Tibial nerve (tissue), 3 donors: ENCODE data around the gene CYBRD1.
"Not testable (repeated sequence)": the region's sequence is repeated elsewhere in the genome, so short reads cannot be mapped to it uniquely, and the experiment has no call there.

Source experiments
- CTCF ChIP-seq, 5 experiments: fragments of 200-600 bp in 3 of 5; fragments of 450-650 bp in 2 of 5; sonication (generic) in 3 of 5; IDR thresholded peaks; one replicate each; pipeline ENCODE4 v1.5.1; 2016 to 2019; ENCODE audit warnings: antibody characterized with exemption in 5 of 5, mild to moderate bottlenecking in 3 of 5, moderate library complexity in 2 of 5
- POLR2A ChIP-seq, 2 donors: fragments of 450-650 bp; IDR thresholded peaks; one replicate each; pipeline ENCODE4 v1.6.1; 2017; ENCODE audit warnings: antibody characterized with exemption in 2 of 2, mild to moderate bottlenecking in 2 of 2, moderate library complexity in 2 of 2

DNA sequence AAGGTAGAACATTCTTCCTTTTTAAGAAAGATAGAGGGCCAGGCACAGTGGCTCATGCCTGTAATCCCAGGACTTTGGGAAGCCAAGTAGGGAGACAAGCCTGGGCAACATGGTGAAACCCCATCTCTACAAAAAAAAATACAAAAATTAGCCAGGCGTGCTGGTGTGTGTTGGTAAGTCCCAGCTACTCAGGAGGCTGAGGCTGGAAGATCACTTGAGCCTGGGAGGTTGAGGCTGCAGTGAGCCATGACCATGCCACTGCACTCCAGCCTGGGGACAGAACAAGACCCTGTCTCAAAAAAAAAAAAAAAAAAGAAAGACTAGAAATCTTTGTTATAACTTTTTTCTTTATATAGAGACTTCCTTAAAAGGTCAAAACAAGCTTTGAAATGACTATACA lies 8.6 kb downstream of the CYBRD1 start:
- TF ChIP-seq CTCF, POLR2A (IDR thresholded peaks at IDR 0.05): not testable (repeated sequence)
